ENCODE results near the gene TNF. TPM values are rescaled to one million over a fixed set of nuclear protein-coding genes. Genes with fewer than 3 reads are reported as not detected.

Gene TNF
- total RNA-seq, 1 donor from 2014 or later, result 1.2 TPM

DNA sequence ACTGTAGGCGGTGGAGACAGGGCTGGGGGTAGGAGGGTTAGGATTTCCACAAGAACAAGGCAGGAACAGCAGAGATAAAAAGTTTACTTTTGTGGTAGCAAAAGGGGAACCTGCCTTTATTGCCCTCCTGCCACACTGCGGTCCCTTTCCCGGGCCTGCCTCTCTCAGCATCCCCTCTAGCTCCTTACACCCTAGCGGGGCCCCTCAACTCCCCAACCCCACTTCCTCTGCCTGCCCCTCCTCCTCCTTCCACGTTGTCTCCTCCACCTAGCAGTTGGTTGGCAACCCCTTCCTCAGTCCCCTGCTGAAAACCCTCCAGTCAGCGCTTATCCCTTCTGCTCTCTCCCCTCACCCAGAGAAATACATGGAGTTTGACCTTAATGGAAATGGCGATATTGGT is 40.4 kb downstream of the TNF start:
- Histone ChIP-seq H2AFZ (ENCODE audit: low read depth, low read length) (no peak overlapping the region), H3K4me1 (ENCODE audit: insufficient read depth, low read length) (no peaks in the 10 kb centered on the region), H3K9ac (ENCODE audit: low read length) (no peak overlapping the region), H4K20me1 (ENCODE audit: insufficient read depth, low read length) (no peaks in the 10 kb centered on the region), H3K4me3 (ENCODE audit: insufficient read depth, low read depth, low read length) (no peak overlapping the region), H3K9me3 (ENCODE audit: insufficient read depth, low read depth, low read length) (no peaks in the 10 kb centered on the region), H3K27ac (ENCODE audit: low read depth, low read length) (no peak overlapping the region), H3K4me2 (ENCODE audit: low read length) (no peak overlapping the region), H3K27me3 (ENCODE audit: insufficient read depth, low read length) (no peaks in the 10 kb centered on the region), H3K79me2 (ENCODE audit: insufficient read depth, low read length) (peaks cover 2% of the 10 kb centered on the region), H3K36me3 (ENCODE audit: insufficient read depth, low read length) (no peaks in the 10 kb centered on the region)
- Mint-ChIP-seq H3K9me3 (ENCODE audit: unreplicated experiment) (no peaks in the 10 kb centered on the region), H3K4me1 (ENCODE audit: low read depth, unreplicated experiment) (peaks cover 5% of the 10 kb centered on the region), H3K4me3 (ENCODE audit: unreplicated experiment) (no peak overlapping the region), H3K36me3 (ENCODE audit: low read depth, unreplicated experiment) (no peaks in the 10 kb centered on the region), H3K27ac (ENCODE audit: unreplicated experiment) (no peak overlapping the region), H3K27me3 (ENCODE audit: low read depth, unreplicated experiment) (peaks cover 6% of the 10 kb centered on the region)
- DNase-seq (ENCODE audit: low read depth), result no peak
- TF ChIP-seq EZH2 (IDR thresholded peaks at IDR 0.05; ENCODE audit: insufficient read depth, low read length), result no peak
- TF ChIP-seq, protein P1, sequence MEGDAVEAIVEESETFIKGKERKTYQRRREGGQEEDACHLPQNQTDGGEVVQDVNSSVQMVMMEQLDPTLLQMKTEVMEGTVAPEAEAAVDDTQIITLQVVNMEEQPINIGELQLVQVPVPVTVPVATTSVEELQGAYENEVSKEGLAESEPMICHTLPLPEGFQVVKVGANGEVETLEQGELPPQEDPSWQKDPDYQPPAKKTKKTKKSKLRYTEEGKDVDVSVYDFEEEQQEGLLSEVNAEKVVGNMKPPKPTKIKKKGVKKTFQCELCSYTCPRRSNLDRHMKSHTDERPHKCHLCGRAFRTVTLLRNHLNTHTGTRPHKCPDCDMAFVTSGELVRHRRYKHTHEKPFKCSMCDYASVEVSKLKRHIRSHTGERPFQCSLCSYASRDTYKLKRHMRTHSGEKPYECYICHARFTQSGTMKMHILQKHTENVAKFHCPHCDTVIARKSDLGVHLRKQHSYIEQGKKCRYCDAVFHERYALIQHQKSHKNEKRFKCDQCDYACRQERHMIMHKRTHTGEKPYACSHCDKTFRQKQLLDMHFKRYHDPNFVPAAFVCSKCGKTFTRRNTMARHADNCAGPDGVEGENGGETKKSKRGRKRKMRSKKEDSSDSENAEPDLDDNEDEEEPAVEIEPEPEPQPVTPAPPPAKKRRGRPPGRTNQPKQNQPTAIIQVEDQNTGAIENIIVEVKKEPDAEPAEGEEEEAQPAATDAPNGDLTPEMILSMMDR (IDR thresholded peaks at IDR 0.05; ENCODE audit: insufficient read depth, low read depth, low read length), result no peak
- no peak for FAIRE-seq

DNA sequence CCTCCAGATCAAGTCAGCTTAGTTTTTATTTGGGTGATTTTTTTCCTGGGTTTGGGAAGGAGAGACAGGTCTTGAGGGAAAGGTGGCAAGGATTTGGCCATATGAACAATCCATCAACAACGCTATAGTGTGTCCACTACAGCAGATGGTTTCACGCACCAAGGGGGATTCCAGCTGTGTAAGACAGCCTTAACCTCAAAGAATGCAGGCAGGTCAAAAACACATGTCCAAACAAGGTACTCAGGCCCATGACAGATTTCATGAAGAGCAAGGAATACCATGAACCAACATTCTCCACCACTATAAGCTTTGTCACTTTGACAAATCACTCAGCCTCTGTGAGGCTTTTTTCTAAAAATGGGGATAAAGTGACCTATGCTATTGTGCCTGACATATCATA is 41.6 kb downstream of the TNF start:
- peaks cover 5% of the 10 kb centered on the region for H3K4me1 Mint-ChIP-seq (ENCODE audit: low read depth, unreplicated experiment)

More for the DNA sequence above, 41.6 kb downstream of the TNF start:
- DNase-seq (ENCODE audit: low read depth) (no peak), FAIRE-seq (no peak)
- peaks cover 10% of the 10 kb centered on the region for H4K20me1 ChIP-seq (ENCODE audit: insufficient read depth, low read length)
- no peak overlapping the region for H3K27ac ChIP-seq (ENCODE audit: low read depth, low read length)
- no peak overlapping the region for H3K27ac Mint-ChIP-seq (ENCODE audit: unreplicated experiment)
- H3K36me3 Mint-ChIP-seq (ENCODE audit: low read depth, unreplicated experiment), result no peaks in the 10 kb centered on the region
- no peaks in the 10 kb centered on the region for H3K27me3 ChIP-seq (ENCODE audit: insufficient read depth, low read length)
- no peak overlapping the region for H2AFZ ChIP-seq (ENCODE audit: low read depth, low read length)
- peaks cover 1% of the 10 kb centered on the region for H3K4me1 ChIP-seq (ENCODE audit: insufficient read depth, low read length)
- H3K79me2 ChIP-seq (ENCODE audit: insufficient read depth, low read length), result peaks cover 14% of the 10 kb centered on the region
- H3K4me3 Mint-ChIP-seq (ENCODE audit: unreplicated experiment), result no peak overlapping the region
- no peaks in the 10 kb centered on the region for H3K9me3 ChIP-seq (ENCODE audit: insufficient read depth, low read depth, low read length)
- H3K9me3 Mint-ChIP-seq (ENCODE audit: unreplicated experiment), result no peaks in the 10 kb centered on the region
- H3K36me3 ChIP-seq (ENCODE audit: insufficient read depth, low read length), result no peaks in the 10 kb centered on the region
- H3K9ac ChIP-seq (ENCODE audit: low read length), result no peak overlapping the region
- no peak overlapping the region for H3K4me3 ChIP-seq (ENCODE audit: insufficient read depth, low read depth, low read length)
- no peak overlapping the region for H3K4me2 ChIP-seq (ENCODE audit: low read length)
- TF ChIP-seq EZH2 (IDR thresholded peaks at IDR 0.05; ENCODE audit: insufficient read depth, low read length), result no peak
- TF ChIP-seq, protein P1 (IDR thresholded peaks at IDR 0.05; ENCODE audit: insufficient read depth, low read depth, low read length), result no peak
- peaks cover 4% of the 10 kb centered on the region for H3K27me3 Mint-ChIP-seq (ENCODE audit: low read depth, unreplicated experiment)

All from astrocyte (in vitro differentiated cells and primary cell).